Measurements from ENCODE around the gene VAMP8.

DNA sequence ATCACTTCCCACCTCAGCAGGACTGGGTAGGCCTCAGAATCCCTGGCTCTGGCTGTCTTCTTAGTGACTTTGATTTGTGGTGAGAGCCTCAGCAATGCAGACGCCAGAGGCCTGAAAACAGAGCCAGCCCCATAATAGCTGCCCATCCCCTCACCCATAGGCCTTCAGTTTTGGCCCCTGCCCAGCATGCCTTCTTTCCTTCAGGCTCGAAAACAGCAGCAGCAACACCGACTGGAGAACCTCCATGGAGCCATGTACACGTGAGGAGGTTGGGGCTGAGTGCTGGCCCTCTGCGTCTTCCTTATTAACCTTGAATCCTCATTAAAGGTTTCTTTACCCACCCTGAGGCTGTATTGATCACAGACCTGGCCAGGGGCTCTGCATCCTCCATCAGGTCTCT, 19.9 kb downstream of the VAMP8 start:
- TF ChIP-seq, protein P1, sequence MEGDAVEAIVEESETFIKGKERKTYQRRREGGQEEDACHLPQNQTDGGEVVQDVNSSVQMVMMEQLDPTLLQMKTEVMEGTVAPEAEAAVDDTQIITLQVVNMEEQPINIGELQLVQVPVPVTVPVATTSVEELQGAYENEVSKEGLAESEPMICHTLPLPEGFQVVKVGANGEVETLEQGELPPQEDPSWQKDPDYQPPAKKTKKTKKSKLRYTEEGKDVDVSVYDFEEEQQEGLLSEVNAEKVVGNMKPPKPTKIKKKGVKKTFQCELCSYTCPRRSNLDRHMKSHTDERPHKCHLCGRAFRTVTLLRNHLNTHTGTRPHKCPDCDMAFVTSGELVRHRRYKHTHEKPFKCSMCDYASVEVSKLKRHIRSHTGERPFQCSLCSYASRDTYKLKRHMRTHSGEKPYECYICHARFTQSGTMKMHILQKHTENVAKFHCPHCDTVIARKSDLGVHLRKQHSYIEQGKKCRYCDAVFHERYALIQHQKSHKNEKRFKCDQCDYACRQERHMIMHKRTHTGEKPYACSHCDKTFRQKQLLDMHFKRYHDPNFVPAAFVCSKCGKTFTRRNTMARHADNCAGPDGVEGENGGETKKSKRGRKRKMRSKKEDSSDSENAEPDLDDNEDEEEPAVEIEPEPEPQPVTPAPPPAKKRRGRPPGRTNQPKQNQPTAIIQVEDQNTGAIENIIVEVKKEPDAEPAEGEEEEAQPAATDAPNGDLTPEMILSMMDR (IDR thresholded peaks at IDR 0.05) = no peak
- TF ChIP-seq POLR2A (IDR thresholded peaks at IDR 0.05) = no peak

Data from heart left ventricle (tissue), 13 donors.